ENCODE results near the gene SEC24D. TPM values are rescaled to one million over a fixed set of nuclear protein-coding genes. Genes with fewer than 3 reads are reported as not detected.

The SEC24D gene
- total RNA-seq, 1 experiment from 2014 or later, result 61.5 TPM

DNA sequence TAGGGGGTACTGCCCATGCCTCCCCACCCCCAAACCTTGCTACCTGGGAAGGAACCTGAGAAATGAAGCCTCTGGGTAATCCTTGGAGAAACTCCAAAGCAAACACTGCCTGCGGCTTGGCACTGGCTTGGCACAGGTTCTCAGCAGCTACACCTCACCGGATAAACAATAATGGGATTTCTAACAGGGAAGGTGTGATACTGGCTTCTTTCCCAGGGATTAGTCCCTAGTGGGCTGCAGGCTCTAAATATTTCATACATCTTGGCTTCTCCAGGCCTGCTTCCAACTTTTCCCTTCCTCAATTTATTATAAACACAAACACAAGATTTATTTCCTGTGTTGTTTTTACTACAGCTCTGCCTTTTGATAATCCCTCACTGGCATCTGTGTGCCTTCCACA, 12.5 kb downstream of the SEC24D start:
- peaks cover 29 to 32% of the 10 kb centered on the region in 2 experiments for H3K4me1 Mint-ChIP-seq
- Histone ChIP-seq H2BK20ac (ENCODE audit: low read depth, low read length, poor library complexity, severe bottlenecking) (no peak overlapping the region), H4K91ac (ENCODE audit: insufficient read length, low read depth, low read length) (no peak overlapping the region), H3K14ac (ENCODE audit: insufficient read depth, low read length) (no peak overlapping the region), H3K4me1 (ENCODE audit: insufficient read depth, low read length) (peaks cover 5% of the 10 kb centered on the region), H3K27me3 (ENCODE audit: insufficient read depth, low read length) (no peaks in the 10 kb centered on the region), H3K18ac (ENCODE audit: insufficient read length, low read depth, low read length) (no peak overlapping the region), H3K56ac (ENCODE audit: insufficient read length, low read depth, low read length) (no peak overlapping the region), H3K4ac (ENCODE audit: low read depth, low read length) (no peak overlapping the region), H3K27ac (ENCODE audit: insufficient read length, low read depth, low read length) (no peak overlapping the region), H2BK5ac (ENCODE audit: insufficient read length, low read length) (no peak overlapping the region), H2BK120ac (ENCODE audit: low read depth, low read length, poor library complexity, severe bottlenecking) (no peak overlapping the region), H4K20me1 (ENCODE audit: control insufficient read depth, insufficient read depth, insufficient read length) (no peaks in the 10 kb centered on the region), H4K5ac (ENCODE audit: insufficient read length, low read depth, low read length) (no peak overlapping the region), H2BK15ac (ENCODE audit: low read depth, low read length) (no peak overlapping the region), H2AFZ (ENCODE audit: low read length) (no peak overlapping the region), H3K9ac (ENCODE audit: extremely low read depth, insufficient read length, low read length) (no peak overlapping the region), H2AK5ac (ENCODE audit: insufficient read length, low read length) (no peak overlapping the region), H2BK12ac (ENCODE audit: insufficient read length, low read depth, low read length) (no peak overlapping the region), H3K23me2 (ENCODE audit: insufficient read length, low read depth, low read length, poor library complexity, severe bottlenecking) (no peaks in the 10 kb centered on the region), H4K8ac (replicated peaks; ENCODE audit: insufficient read length, low read depth, low read length) (no peak overlapping the region), H3T11ph (ENCODE audit: low read length) (no peak overlapping the region), H3K23ac (ENCODE audit: insufficient read length, low read depth, low read length) (no peak overlapping the region), H3K79me1 (ENCODE audit: insufficient read depth, low read depth, low read length, poor library complexity, severe bottlenecking) (peaks cover 9% of the 10 kb centered on the region), H3K79me2 (ENCODE audit: insufficient read depth, low read length) (peaks cover 12% of the 10 kb centered on the region; the same call in 1 of the 2 replicates), H3K4me2 (ENCODE audit: insufficient read depth, insufficient read length, low read length) (no peak overlapping the region), H3K9me3 (ENCODE audit: control insufficient read depth, low read depth, low read length) (no peaks in the 10 kb centered on the region)
- H3K9me3 Mint-ChIP-seq, result no peaks in the 10 kb centered on the region
- no CpG with 5 or more reads among the region's 2 CpGs for WGBS (ENCODE audit: extremely low coverage, insufficient read length, low lambda C conversion rate)
- H3K4me3 Mint-ChIP-seq, result no peak overlapping the region
- peaks cover 20 to 35% (median 23%) of the 10 kb centered on the region in 3 experiments for H3K36me3 Mint-ChIP-seq (ENCODE audit: insufficient read depth in 1 of 3, low read depth in 3 of 3)
- no peak overlapping the region for H3K27ac Mint-ChIP-seq
- TF ChIP-seq CTCF (conservative IDR thresholded peaks at IDR 0.05), result no peak
- DNase-seq, result no peak
- H3K27me3 Mint-ChIP-seq (ENCODE audit: low read depth), result no peaks in the 10 kb centered on the region
